Endodermal cell (in vitro differentiated cells): ENCODE data around the gene DLGAP1. TPM values are rescaled to one million over a fixed set of nuclear protein-coding genes. Genes with fewer than 3 reads are reported as not detected.

Source experiments
- DNase-seq: peaks from one replicate; pipeline ENCODE4 v3.0.0-alpha.2; 2017
- H3K27ac ChIP-seq: 2 replicates; pipeline ENCODE4 v1.5.1; 2013; ENCODE audit warnings: mild to moderate bottlenecking, low read depth, low read length, moderate library complexity
- H3K27me3 ChIP-seq: 2 replicates; pipeline ENCODE4 v1.6.1; 2013; ENCODE audit warnings: mild to moderate bottlenecking, low read length, moderate library complexity; ENCODE audit not compliant: insufficient read depth, control insufficient read depth, poor library complexity, severe bottlenecking
- H3K36me3 ChIP-seq: 2 replicates; pipeline ENCODE4 v1.7.0; 2013; ENCODE audit warnings: mild to moderate bottlenecking, low read length, moderate library complexity; ENCODE audit not compliant: control insufficient read depth, insufficient read depth
- H3K4me1 ChIP-seq: one replicate; pipeline ENCODE4 v1.7.0; 2013; ENCODE audit warnings: low read length; ENCODE audit not compliant: control insufficient read depth, insufficient read depth
- H3K4me3 ChIP-seq: 2 replicates; pipeline ENCODE4 v1.5.1; 2013; ENCODE audit warnings: mild to moderate bottlenecking, low read length, moderate library complexity
- H3K9ac ChIP-seq: 2 replicates; pipeline ENCODE4 v1.6.1; 2013; ENCODE audit warnings: mild to moderate bottlenecking, low read length, moderate library complexity; ENCODE audit not compliant: poor library complexity, severe bottlenecking; ENCODE audit errors: extremely low read depth
- H3K9me3 ChIP-seq: 2 replicates; pipeline ENCODE4 v1.6.1; 2013; ENCODE audit warnings: mild to moderate bottlenecking, low read length, moderate library complexity; ENCODE audit not compliant: control insufficient read depth
- H3K27ac Mint-ChIP-seq: 2 replicates; pipeline ENCODE4 v1.8.0; 2020; ENCODE audit warnings: mixed read lengths
- H3K27me3 Mint-ChIP-seq: 2 replicates; pipeline ENCODE4 v1.8.0; 2021; ENCODE audit warnings: mild to moderate bottlenecking, mixed read lengths; ENCODE audit not compliant: insufficient read depth
- H3K36me3 Mint-ChIP-seq: 2 replicates; pipeline ENCODE4 v1.8.0; 2020; ENCODE audit warnings: low read depth, mixed read lengths
- H3K4me1 Mint-ChIP-seq: 2 replicates; pipeline ENCODE4 v1.8.0; 2020; ENCODE audit warnings: mixed read lengths
- H3K4me3 Mint-ChIP-seq: 2 replicates; pipeline ENCODE4 v1.8.0; 2020; ENCODE audit warnings: mild to moderate bottlenecking, moderate library complexity, mixed read lengths
- H3K9me3 Mint-ChIP-seq: 2 replicates; pipeline ENCODE4 v1.8.0; 2020; ENCODE audit warnings: mild to moderate bottlenecking, mixed read lengths
- WGBS, 2 experiments: methylation state at CpG; one replicate each; pipeline versions ENCODE4 v1.1.5 to v1.1.7; 2013; ENCODE audit warnings: missing lambda C conversion rate in 2 of 2, mixed read lengths in 1 of 2; ENCODE audit not compliant: insufficient coverage in 1 of 2, insufficient read length in 1 of 2; 5-methylcytosine and 5-hydroxymethylcytosine counted together
- total RNA-seq, 2 donors: library from RNA; stranded (reverse); fragmentation: NEBNext Ultra II Directional in 1 of 2; extraction: Animal tissue kit (Norgen Biotek cat#: 25700) in 1 of 2; gene quantifications; 2 replicates in 1 of 2; 3 replicates in 1 of 2; pipeline ENCODE4 v1.2.1, GENCODE V29; 2021
- TF ChIP-seq, protein P1 (sequence below): fragments of 200-600 bp; sonication (generic); conservative IDR thresholded peaks from 2 replicates; pipeline ENCODE4 v1.5.0; 2021; ENCODE audit warnings: antibody characterized with exemption, mild to moderate bottlenecking

Gene DLGAP1
- total RNA-seq, 2 donors from 2014 or later = 11.5 to 21.5 TPM

DNA sequence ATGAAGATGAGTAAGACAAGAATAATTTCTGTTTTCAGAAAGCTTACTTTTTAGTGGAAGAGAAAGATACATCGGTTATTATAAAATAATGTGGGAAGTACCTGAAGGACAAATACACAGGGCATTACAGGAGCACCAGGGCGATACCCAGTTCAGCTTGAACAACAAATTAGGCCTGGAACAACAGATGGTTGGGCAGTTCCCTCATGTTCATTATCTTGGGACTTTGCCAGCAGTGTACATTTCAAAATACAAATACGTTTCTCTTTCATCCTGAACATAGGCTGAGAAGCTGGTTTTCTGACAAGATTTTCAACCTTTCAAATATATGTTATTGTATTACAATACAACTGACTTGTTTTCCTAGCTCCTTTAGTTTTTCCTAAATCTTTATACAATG lies 925.5 kb downstream of the DLGAP1 start:
- Histone ChIP-seq H3K4me1 (peaks cover 6% of the 10 kb centered on the region), H3K4me3 (no peak overlapping the region), H3K9me3 (peaks cover 3% of the 10 kb centered on the region), H3K36me3 (peaks cover 8% of the 10 kb centered on the region), H3K27ac (no peak overlapping the region), H3K9ac (no peak overlapping the region), H3K27me3 (no peaks in the 10 kb centered on the region)
- H3K4me1 Mint-ChIP-seq = peaks cover 33% of the 10 kb centered on the region
- H3K4me3 Mint-ChIP-seq = no peak overlapping the region
- peaks cover 3% of the 10 kb centered on the region for H3K9me3 Mint-ChIP-seq
- DNase-seq = no peak
- TF ChIP-seq, protein P1, sequence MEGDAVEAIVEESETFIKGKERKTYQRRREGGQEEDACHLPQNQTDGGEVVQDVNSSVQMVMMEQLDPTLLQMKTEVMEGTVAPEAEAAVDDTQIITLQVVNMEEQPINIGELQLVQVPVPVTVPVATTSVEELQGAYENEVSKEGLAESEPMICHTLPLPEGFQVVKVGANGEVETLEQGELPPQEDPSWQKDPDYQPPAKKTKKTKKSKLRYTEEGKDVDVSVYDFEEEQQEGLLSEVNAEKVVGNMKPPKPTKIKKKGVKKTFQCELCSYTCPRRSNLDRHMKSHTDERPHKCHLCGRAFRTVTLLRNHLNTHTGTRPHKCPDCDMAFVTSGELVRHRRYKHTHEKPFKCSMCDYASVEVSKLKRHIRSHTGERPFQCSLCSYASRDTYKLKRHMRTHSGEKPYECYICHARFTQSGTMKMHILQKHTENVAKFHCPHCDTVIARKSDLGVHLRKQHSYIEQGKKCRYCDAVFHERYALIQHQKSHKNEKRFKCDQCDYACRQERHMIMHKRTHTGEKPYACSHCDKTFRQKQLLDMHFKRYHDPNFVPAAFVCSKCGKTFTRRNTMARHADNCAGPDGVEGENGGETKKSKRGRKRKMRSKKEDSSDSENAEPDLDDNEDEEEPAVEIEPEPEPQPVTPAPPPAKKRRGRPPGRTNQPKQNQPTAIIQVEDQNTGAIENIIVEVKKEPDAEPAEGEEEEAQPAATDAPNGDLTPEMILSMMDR = no peak
- H3K27me3 Mint-ChIP-seq = no peaks in the 10 kb centered on the region
- H3K36me3 Mint-ChIP-seq = no peaks in the 10 kb centered on the region
- WGBS, 2 experiments = 78 to 80% methylated on average over 2 to 3 of the region's 3 CpGs
- H3K27ac Mint-ChIP-seq = no peak overlapping the region

DNA sequence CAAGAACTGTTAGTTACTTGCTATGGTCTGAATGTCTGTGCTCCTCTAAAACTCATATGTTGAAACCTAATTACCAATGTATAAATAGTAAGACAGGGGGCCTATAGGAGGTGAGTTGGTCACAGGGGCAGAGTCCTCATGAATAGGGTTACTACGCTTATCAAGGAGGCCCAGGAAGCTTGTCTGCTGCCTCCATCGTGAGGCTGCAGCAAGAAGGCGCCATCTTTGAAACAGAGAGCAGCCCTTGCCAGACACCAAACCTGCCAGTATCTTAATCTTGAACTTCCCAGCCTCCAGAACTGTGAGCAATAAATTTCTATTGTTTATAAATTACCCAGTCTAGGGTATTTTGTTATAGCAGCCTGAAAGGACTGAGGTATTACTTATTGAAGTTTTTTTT lies 926.0 kb downstream of the DLGAP1 start:
- peaks cover 6% of the 10 kb centered on the region for H3K4me1 ChIP-seq
- H3K36me3 ChIP-seq = peaks cover 11% of the 10 kb centered on the region
- H3K4me3 Mint-ChIP-seq = no peak overlapping the region
- no peak overlapping the region for H3K9ac ChIP-seq
- 99 to 100% methylated on average over 2 to 3 of the region's 3 CpGs for WGBS, 2 experiments
- H3K4me3 ChIP-seq = no peak overlapping the region
- no peak overlapping the region for H3K27ac ChIP-seq
- H3K9me3 Mint-ChIP-seq = peaks cover 7% of the 10 kb centered on the region
- peaks cover 33% of the 10 kb centered on the region for H3K4me1 Mint-ChIP-seq
- H3K36me3 Mint-ChIP-seq = no peaks in the 10 kb centered on the region
- no peaks in the 10 kb centered on the region for H3K27me3 Mint-ChIP-seq
- no peak overlapping the region for H3K27ac Mint-ChIP-seq
- H3K9me3 ChIP-seq = peaks cover 8% of the 10 kb centered on the region
- TF ChIP-seq, protein P1 = no peak
- H3K27me3 ChIP-seq = no peaks in the 10 kb centered on the region
- DNase-seq = no peak

DNA sequence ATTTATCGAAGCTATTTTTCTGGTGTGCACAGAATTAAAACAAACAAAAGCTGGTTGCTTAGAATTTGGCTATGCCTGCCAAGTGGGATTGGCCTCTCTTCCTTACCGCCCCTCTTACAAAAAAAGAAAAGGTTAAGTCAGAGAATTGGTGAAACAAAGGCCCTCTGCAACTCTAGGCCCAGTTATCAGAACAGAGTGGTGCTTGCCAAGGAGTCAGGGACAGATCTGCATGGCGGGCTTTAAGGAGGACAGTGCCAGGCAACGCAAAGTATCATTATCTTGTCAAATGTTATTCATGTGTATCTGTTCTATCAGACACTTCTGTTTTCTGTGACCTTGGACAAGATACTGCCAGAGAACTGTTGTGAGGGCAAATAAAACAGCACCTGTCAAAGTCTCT lies 926.9 kb downstream of the DLGAP1 start:
- H3K4me1 Mint-ChIP-seq = peaks cover 33% of the 10 kb centered on the region
- no peak for DNase-seq
- H3K27me3 Mint-ChIP-seq = no peaks in the 10 kb centered on the region
- H3K9me3 ChIP-seq = peaks cover 17% of the 10 kb centered on the region
- peaks cover 7% of the 10 kb centered on the region for H3K36me3 ChIP-seq
- H3K9me3 Mint-ChIP-seq = peaks cover 15% of the 10 kb centered on the region
- no peak overlapping the region for H3K4me3 Mint-ChIP-seq
- 95 to 100% methylated on average over 4 of the region's 4 CpGs for WGBS, 2 experiments
- no peak overlapping the region for H3K27ac ChIP-seq
- TF ChIP-seq, protein P1 = no peak
- H3K27me3 ChIP-seq = no peaks in the 10 kb centered on the region
- no peak overlapping the region for H3K4me3 ChIP-seq
- peaks cover 6% of the 10 kb centered on the region for H3K4me1 ChIP-seq
- peaks cover 3% of the 10 kb centered on the region for H3K36me3 Mint-ChIP-seq
- H3K27ac Mint-ChIP-seq = no peak overlapping the region
- H3K9ac ChIP-seq = no peak overlapping the region
